Tibial nerve (tissue), 4 donors: ENCODE data around the gene AKR1B15. TPM values are rescaled to one million over a fixed set of nuclear protein-coding genes. Genes with fewer than 3 reads are reported as not detected.

Experiments used
- DNase-seq, 2 donors: peaks; one replicate each; pipeline ENCODE4 v3.0.0-alpha.2; 2019; ENCODE audit warnings: low spot score in 2 of 2
- H3K27ac ChIP-seq, 4 donors: fragments of 200-600 bp; sonication (generic) in 3 of 4; one replicate each; pipeline ENCODE4 v1.5.1; 2017 to 2019; ENCODE audit warnings: mild to moderate bottlenecking in 1 of 4
- H3K27me3 ChIP-seq, 2 donors: fragments of 200-600 bp; sonication (generic) in 1 of 2; one replicate each; pipeline versions ENCODE4 v1.5.1 to v1.6.0; 2017 to 2019
- H3K36me3 ChIP-seq, 3 donors: fragments of 200-600 bp; sonication (generic); one replicate each; pipeline ENCODE4 v1.5.1; 2018 to 2019
- H3K4me1 ChIP-seq, 4 donors: fragments of 200-600 bp; sonication (generic) in 3 of 4; one replicate each; pipeline ENCODE4 v1.5.1; 2017 to 2019
- H3K4me3 ChIP-seq, 4 donors: fragments of 200-600 bp; sonication (generic) in 3 of 4; one replicate each; pipeline ENCODE4 v1.5.1; 2017 to 2019; ENCODE audit warnings: mild to moderate bottlenecking in 1 of 4, moderate library complexity in 1 of 4
- H3K9me3 ChIP-seq, 4 donors: fragments of 200-600 bp; sonication (generic) in 3 of 4; one replicate each; pipeline ENCODE4 v1.5.1; 2017 to 2019
- EP300 ChIP-seq, 2 donors: sonication (generic); formaldehyde crosslinking; IDR thresholded peaks; one replicate each; pipeline ENCODE4 v1.6.1; 2017; ENCODE audit warnings: antibody characterized with exemption in 2 of 2, mild to moderate bottlenecking in 1 of 2
- POLR2A ChIP-seq, 2 donors: fragments of 450-650 bp; IDR thresholded peaks; one replicate each; pipeline ENCODE4 v1.6.1; 2017; ENCODE audit warnings: antibody characterized with exemption in 2 of 2, mild to moderate bottlenecking in 2 of 2, moderate library complexity in 2 of 2
- WGBS, 2 donors: methylation state at CpG; one replicate each; pipeline ENCODE4 v1.1.5; 2018; 5-methylcytosine and 5-hydroxymethylcytosine counted together
- total RNA-seq, 4 donors: library from RNA; depleted of rRNA; stranded (reverse); fragments of >200 nt; gene quantifications; one replicate each; pipeline ENCODE4 v1.1.0, GENCODE V29; 2016
- TF ChIP-seq, protein P1 (sequence below), 5 experiments: fragments of 200-600 bp in 3 of 5; fragments of 450-650 bp in 2 of 5; sonication (generic) in 3 of 5; IDR thresholded peaks; one replicate each; pipeline ENCODE4 v1.5.1; 2016 to 2019; ENCODE audit warnings: antibody characterized with exemption in 5 of 5, mild to moderate bottlenecking in 3 of 5, moderate library complexity in 2 of 5

The AKR1B15 gene
- total RNA-seq, 4 donors from 2014 or later = 0.22 to 5.5 (median 1.4) TPM

DNA sequence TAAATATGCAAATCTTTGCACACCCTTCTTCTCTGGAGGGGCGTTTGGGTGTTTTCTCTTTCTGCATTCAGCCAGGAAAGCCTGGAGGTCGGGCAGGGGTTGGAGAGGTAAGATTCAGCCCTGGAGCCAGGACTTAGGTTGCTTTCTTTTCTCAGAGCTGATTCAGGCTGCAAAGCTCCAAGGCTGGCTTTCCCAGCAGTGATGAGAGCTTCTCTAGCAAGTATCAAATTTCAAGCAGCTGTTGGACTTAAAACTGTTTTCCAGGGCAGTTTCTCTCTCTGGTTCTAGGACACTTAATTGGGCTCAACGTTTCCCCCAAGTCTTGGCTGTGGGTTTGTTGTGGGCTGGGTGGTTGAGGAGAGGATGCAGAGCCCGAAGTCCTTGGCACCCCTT, 20.9 kb upstream of the AKR1B15 start:
- no peaks in the 10 kb centered on the region for H3K36me3 ChIP-seq
- H3K27ac ChIP-seq = peak overlapping the region in 1 of 4 donors; percentile 55
- H3K4me3 ChIP-seq = peak overlapping the region in 2 of 4 donors; percentile 15 to 16
- TF ChIP-seq, protein P1, sequence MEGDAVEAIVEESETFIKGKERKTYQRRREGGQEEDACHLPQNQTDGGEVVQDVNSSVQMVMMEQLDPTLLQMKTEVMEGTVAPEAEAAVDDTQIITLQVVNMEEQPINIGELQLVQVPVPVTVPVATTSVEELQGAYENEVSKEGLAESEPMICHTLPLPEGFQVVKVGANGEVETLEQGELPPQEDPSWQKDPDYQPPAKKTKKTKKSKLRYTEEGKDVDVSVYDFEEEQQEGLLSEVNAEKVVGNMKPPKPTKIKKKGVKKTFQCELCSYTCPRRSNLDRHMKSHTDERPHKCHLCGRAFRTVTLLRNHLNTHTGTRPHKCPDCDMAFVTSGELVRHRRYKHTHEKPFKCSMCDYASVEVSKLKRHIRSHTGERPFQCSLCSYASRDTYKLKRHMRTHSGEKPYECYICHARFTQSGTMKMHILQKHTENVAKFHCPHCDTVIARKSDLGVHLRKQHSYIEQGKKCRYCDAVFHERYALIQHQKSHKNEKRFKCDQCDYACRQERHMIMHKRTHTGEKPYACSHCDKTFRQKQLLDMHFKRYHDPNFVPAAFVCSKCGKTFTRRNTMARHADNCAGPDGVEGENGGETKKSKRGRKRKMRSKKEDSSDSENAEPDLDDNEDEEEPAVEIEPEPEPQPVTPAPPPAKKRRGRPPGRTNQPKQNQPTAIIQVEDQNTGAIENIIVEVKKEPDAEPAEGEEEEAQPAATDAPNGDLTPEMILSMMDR (IDR thresholded peaks at IDR 0.05) = no peak
- peak in 1 of 2 donors; percentile 30 for TF ChIP-seq EP300 (IDR thresholded peaks at IDR 0.05)
- 27 to 29% methylated on average over 4 of the region's 4 CpGs for WGBS, 2 donors
- no peaks in the 10 kb centered on the region for H3K27me3 ChIP-seq
- no peaks in the 10 kb centered on the region for H3K9me3 ChIP-seq
- H3K4me1 ChIP-seq = peaks cover 0 to 47% (median 3%) of the 10 kb centered on the region in 4 donors
- DNase-seq = peak in 1 of 2 donors; percentile 33

DNA sequence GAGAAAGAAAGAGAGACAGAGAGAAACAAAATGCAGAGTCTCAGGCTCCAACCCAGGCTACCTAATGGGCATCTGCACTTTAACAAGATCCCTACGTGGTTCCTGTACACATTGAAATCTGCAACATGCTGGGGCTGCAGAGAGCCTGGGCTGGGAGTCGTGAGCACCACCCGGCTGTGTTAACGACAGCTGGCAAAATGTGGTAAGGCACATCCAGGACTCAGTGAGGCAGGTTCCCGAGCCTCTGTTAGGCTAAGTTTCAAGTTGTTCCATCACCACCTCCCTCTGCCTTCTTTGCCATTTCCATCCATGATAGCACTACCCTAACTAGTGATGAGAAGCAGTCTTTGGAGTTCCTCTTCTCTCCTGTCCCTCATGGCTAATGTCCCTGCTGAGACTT, 20.2 kb upstream of the AKR1B15 start:
- Histone ChIP-seq H3K27ac (peak overlapping the region in 1 of 4 donors; percentile 55), H3K9me3 (no peaks in the 10 kb centered on the region), H3K27me3 (no peaks in the 10 kb centered on the region), H3K4me3 (peak overlapping the region in 1 of 4 donors; percentile 15), H3K36me3 (no peaks in the 10 kb centered on the region), H3K4me1 (peaks cover 0 to 54% (median 3%) of the 10 kb centered on the region in 4 donors)
- DNase-seq = no peak
- 65 to 85% methylated on average over 5 of the region's 5 CpGs for WGBS, 2 donors
- TF ChIP-seq, protein P1 (IDR thresholded peaks at IDR 0.05) = no peak
- no peak for TF ChIP-seq EP300 (IDR thresholded peaks at IDR 0.05)
- TF ChIP-seq POLR2A (IDR thresholded peaks at IDR 0.05) = no peak

DNA sequence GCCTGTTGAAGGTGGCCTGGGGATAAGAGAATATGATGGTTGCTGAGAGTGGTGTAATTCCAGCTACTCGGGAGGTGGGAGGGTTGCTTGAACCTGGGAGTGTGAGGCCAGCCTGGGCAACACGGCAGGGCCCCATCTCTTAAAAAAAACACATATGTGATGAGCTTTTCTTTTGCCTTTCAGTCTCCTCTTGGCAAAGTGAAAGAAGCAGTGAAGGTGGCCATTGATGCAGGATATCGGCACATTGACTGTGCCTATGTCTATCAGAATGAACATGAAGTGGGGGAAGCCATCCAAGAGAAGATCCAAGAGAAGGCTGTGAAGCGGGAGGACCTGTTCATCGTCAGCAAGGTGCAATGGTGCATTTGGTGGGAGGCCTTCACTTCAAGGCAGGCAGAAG, 18.4 kb upstream of the AKR1B15 start:
- 91 to 95% methylated on average over 5 of the region's 5 CpGs for WGBS, 2 donors
- TF ChIP-seq, protein P1 (IDR thresholded peaks at IDR 0.05) = no peak
- TF ChIP-seq POLR2A (IDR thresholded peaks at IDR 0.05) (no peak), EP300 (IDR thresholded peaks at IDR 0.05) (no peak)
- no peak for DNase-seq

DNA sequence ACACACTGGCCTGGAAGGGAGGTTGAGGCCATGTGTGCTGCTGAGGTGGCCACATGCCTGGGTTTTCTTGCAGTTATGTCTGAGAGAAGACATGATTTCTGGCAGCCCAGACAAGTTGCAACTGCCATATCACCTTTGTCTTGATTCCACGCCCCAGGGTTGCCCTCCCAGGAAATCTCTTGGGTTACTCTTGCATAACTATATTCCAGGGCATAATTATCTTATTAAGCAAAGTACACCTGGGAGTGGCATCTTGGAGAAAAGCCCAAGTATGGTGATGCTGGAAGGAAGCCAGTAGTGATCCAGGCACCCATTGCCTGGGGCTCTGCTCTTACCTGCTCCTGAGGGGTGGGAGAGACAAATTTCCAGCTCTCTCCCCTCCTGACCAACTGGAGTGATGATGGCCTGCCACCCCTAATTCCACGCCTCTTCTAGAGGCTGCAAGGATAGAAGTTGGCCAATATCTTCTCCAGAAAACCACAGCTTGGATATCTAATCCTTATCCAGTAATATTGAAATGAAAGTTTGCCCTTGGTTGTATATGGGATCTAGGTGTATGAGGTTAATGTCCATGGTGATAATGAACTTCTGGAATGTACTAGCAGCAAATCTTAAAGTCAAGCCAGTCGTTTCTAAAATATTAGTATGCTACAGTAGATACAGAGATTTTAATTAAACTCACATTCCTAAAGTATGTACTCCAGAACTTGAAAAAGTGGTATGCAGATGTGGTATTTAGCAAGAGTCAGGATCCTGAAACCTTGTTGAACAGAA, 16.5 kb upstream of the AKR1B15 start:
- no peak for DNase-seq
- TF ChIP-seq POLR2A (IDR thresholded peaks at IDR 0.05) = no peak
- TF ChIP-seq EP300 (IDR thresholded peaks at IDR 0.05) = peak in 1 of 2 donors; percentile 32
- TF ChIP-seq, protein P1 (IDR thresholded peaks at IDR 0.05) = no peak
- H3K27me3 ChIP-seq = no peaks in the 10 kb centered on the region
- H3K9me3 ChIP-seq = no peaks in the 10 kb centered on the region
- WGBS, 2 donors = 70 to 85% methylated on average over 3 of the region's 3 CpGs
- H3K4me1 ChIP-seq = peaks cover 0 to 54% (median 3%) of the 10 kb centered on the region in 4 donors
- no peak overlapping the region for H3K4me3 ChIP-seq
- H3K27ac ChIP-seq = peak overlapping the region in 3 of 4 donors; percentile 48 to 67 (median 50)
- H3K36me3 ChIP-seq = no peaks in the 10 kb centered on the region

More for the DNA sequence above, 18.4 kb upstream of the AKR1B15 start:
- Histone ChIP-seq H3K27ac (peak overlapping the region in 1 of 4 donors; percentile 67), H3K4me1 (peaks cover 0 to 54% (median 3%) of the 10 kb centered on the region in 4 donors), H3K4me3 (no peak overlapping the region), H3K9me3 (no peaks in the 10 kb centered on the region), H3K27me3 (no peaks in the 10 kb centered on the region), H3K36me3 (no peaks in the 10 kb centered on the region)

DNA sequence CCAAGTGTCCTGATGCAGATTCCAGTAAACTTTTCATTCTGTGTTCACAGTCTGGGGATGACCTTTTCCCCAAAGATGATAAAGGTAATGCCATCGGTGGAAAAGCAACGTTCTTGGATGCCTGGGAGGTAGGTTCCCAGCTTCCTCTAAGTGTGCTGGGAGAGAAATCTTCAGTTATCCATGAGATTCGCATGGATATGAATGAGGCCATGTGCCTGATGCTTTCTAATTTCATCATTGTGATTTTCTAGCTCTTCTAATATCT, 16.0 kb upstream of the AKR1B15 start:
- WGBS, 2 donors = 77 to 85% methylated on average over 3 of the region's 3 CpGs
- Histone ChIP-seq H3K4me1 (peaks cover 0 to 49% (median under 1%) of the 10 kb centered on the region in 4 donors), H3K36me3 (no peaks in the 10 kb centered on the region), H3K27ac (peak overlapping the region in 3 of 4 donors; percentile 48 to 67 (median 50)), H3K4me3 (no peak overlapping the region), H3K9me3 (no peaks in the 10 kb centered on the region), H3K27me3 (no peaks in the 10 kb centered on the region)
- no peak for DNase-seq
- TF ChIP-seq EP300 (IDR thresholded peaks at IDR 0.05) = no peak
- TF ChIP-seq, protein P1 (IDR thresholded peaks at IDR 0.05) = no peak
- no peak for TF ChIP-seq POLR2A (IDR thresholded peaks at IDR 0.05)
